HG02981 (cell line): Measurements from ENCODE around the gene FAM216B.
"Not testable (repeated sequence)": the region's sequence is repeated elsewhere in the genome, so short reads cannot be mapped to it uniquely, and the experiment has no call there.

Source experiments
- ATAC-seq: cut with Tn5 transposase; IDR thresholded peaks from one replicate; pipeline ENCODE4 v1.9.1; 2021; ENCODE audit warnings: mild to moderate bottlenecking, moderate library complexity; ENCODE audit not compliant: unreplicated experiment

Gene FAM216B

DNA sequence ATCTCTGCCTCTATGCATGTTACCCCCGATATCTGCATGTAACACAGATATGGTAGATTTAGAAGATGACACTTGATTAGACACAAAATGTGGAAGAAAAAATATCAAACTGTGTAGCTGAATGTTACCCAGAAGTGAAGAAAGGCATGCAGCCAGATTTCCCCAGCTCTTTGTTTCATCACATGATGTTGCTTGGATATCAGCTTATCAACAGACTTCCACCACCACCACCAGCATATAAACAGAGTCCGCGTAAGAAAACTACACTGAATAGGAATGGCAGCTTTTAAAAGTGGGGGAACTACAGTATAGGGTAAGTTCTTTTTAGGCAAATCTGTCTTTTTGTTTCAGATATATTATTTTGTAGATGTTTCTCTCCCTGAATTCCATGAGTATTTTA is at the start of gene FAM216B:
TSS of gene FAM216B (plus strand) at position 233 of the 400 bp plus-strand sequence. CDS start 2,484 bp downstream, outside the sequence.
- ATAC-seq: no peak

- ATAC-seq: no peak
Measured at GRCh38 chr13:42732073-42732472, 49.3 kb upstream of the FAM216B start.

DNA sequence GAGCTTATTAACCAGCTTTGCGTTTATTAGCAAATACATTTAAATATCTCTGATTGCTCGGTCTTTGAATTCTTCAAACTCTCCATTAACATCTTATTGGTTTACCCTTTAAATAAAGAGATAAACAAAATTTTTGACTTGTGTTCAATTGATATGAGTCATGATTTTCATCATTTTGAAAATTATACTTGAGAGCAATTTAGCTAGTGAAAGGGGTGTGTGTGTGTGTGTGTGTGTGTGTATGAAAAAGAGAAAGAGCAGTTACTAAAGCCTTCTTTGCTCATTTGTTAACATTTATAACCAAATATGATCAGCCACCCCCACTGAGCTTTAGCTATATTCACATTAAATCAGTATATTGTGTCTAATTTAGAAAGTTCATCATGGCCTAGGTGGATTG is 48.3 kb upstream of the FAM216B start:
- ATAC-seq: no peak

DNA sequence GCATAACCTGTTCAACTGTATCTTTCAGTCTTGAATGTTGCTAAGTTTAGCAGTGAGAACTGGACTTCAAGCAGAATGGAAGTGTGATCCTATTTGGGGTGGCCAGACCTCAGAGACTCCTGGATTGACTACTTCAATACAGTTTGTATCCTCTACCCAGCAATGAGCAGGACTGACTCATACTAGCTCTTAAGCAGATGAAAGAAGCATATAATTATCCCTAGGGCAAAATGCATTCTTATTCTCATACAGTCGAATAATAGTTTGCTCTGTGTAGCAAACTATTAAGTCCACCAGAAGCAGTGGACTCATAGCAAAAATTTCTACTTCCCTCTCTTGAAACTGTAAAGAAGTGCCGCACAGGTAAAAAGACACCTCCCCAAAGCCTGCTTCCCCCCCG is 46.4 kb upstream of the FAM216B start:
- no peak for ATAC-seq

- ATAC-seq: no peak
Measured at GRCh38 chr13:42740753-42741152, 40.6 kb upstream of the FAM216B start.

GRCh38 chr13:42741914-42742313 is 39.5 kb upstream of the FAM216B start:
- ATAC-seq: no peak

DNA sequence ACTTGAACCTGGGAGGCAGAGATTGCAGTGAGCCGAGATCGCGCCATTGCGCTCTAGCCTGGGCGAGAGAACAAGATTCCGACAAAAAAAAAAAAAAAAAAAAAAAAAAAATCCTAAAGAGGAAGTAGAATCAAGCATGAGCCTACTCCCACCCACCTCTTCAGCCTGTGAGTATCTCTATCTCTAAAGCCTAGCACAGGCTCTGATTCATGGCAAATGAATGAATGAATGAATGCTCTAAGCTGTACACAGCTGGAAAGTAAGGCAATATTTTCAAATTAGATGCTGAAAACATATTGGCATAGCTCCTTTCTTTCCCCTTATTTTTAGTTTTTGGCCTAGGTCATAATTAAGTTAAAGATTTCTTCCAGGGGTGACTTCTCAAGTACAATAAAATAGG is 35.7 kb upstream of the FAM216B start:
- ATAC-seq: no peak

DNA sequence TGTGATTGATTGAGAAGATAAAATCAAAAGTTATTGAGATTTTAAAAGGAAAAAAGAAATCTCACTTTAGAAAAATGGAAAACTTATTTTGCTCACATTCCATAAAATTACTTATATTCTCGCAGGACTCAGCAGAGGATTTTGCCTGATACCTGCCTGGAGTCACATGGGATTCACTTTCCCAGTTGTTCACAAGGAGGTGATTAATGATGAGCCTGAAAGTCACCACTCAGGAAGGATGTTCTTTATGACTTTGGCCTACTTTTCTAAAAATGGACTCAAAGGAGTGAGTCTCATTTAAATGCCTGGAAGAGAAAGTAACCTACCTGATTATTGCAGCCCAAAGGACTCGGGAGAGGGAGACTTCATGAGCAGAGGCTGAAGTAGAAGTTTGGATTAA is 34.5 kb upstream of the FAM216B start:
- no peak for ATAC-seq

DNA sequence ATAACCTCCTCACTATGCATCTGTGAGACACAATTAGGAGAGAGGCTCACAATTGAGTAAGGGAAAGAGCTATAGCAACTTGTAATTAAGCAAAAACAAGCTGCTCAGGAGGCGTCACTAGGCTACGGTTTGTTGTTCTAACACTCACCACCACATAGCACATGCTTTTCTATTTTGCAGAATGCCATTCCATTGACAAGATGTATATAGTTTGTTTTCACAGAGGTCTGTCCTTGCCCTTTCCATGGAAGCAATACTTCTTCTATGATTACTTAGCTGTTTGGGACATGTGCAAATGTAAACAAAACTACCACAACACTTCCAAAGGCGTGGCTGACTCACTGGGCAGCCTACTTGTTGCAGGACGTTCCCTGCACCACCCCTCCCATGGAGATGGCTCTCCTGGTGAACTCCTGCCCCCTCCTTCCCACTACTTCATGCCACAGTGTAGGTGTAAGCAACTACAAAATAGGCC is 33.9 kb upstream of the FAM216B start:
- ATAC-seq: no peak

DNA sequence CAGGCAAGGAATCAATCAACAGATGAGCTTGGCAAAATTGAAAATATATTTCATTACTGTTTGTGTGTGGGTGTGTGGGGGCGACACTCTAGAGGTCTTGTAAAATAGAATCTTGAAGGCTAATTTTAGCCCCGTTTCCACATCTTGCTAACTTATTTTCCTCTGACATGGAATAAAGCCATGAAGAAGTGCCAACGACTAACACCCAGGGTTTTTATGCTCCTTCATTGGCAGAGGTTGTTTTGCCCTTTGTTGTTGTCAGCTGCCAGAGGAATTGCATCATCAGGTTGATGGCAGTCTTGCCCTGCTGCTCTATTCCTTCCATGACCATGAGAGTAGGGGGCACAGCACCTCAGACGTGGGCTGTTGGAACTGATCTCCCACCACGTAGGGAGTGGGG is 30.6 kb upstream of the FAM216B start:
- ATAC-seq: no peak

GRCh38 chr13:42751693-42752092 is 29.7 kb upstream of the FAM216B start:
- ATAC-seq: no peak

GRCh38 chr13:42752731-42753130 is 28.7 kb upstream of the FAM216B start:
- no peak for ATAC-seq

- ATAC-seq: no peak
Measured at GRCh38 chr13:42753697-42754096, 27.7 kb upstream of the FAM216B start.

DNA sequence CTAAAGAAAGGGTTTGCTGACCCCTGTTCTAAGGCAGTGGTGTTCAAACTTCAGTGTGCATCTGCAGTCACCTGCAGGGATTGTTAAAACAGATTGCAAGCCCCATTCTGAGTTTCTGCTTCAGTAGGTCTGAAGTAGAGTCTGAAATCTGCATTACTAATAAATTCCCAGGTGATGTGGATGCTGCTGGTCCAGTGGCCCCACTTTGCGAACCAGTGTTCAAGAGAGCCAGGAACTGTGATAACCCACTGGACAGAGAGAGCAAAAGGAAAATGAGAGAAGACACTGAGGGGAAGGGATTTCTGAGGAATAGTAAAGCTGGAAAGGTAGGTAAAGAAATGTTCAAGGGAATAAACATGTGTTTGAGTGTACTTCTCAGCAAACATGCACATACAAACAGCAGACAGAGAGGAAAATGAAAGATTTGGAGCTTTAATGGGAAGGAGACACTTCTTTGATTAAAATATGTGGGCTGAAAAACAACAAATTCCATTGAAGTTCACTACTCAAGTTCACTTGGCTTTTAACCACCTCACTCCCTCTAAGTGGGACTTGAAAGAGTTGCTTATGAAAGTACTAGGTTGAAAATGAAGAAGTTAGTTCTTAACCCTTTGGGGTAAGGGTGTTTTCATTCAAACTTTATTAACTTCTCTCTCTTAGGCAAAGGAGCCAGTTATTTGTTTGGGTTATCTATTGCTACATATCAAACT is 26.4 kb upstream of the FAM216B start:
- no peak for ATAC-seq

DNA sequence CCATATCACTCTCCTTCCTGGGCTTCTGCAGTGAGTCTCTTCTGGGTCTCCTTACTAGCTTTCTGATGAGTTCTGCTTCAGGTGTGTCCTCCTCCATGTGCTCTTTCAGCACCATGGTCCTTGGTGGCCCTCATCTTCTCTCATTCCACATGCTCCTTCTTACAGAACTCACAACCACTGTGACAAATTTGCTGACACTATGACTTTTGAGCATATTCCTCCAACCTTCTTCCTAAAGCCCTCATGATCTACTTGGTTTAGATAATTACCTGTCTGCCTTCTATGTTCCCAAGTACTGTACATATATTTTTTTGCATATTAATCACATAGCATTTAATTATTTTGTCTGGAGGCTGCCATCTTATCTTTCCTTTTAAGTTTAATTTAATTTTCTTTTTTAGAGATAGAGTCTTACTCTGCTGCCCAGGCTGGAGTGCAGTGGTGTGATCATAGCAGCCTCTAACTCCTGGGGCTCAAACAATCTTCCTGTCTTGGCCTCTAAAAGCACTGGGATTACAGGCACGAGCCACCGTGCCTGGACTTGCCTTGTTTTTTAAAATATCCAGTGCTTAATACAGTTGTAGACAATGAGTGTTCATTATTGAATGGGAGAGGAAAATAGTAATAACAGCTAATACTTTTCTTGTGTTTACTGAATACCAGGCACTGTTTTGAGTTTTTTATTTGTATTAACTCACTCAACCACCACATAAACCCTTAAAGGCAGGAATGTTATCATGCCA is 23.5 kb upstream of the FAM216B start:
- no peak for ATAC-seq

DNA sequence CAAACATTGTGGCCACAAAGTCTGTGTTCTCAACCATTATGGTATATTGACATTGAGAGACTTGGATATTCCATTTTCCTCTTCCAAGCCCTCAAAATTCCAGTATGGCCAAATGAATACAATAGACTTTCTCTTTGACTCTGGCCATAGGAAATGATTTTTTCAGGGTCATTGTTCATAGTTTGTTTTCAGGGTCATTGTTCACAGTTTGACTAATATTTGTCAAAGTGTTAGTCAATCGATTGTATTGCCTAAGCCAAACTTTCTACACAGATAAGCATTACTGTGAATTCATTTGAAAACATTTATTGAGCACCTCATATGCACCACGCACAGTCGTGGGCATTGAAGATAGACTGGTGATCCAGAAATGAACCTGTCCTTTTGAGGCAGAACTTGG is 22.9 kb upstream of the FAM216B start:
- no peak for ATAC-seq

DNA sequence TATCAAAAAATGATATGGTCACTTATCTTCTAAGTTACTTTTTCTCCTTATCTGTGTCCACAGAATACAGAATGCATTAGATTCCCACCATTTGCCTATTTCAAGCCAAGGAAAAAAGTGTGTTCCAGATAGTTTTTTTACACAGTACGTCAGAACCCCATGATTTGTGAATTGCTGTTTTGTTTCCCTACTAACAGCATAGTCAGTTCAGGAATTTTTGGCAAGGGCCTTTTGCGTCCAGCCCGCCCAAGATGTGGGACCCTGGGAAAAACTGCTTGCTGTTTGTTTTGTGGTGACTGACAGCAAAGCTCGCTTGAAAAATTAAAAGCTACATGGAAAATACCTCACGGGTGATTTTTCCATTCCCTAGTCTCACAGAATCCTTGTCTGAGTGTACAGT is 20.4 kb upstream of the FAM216B start:
- no peak for ATAC-seq

- no peak for ATAC-seq
Measured at GRCh38 chr13:42762251-42762650, 19.1 kb upstream of the FAM216B start.

DNA sequence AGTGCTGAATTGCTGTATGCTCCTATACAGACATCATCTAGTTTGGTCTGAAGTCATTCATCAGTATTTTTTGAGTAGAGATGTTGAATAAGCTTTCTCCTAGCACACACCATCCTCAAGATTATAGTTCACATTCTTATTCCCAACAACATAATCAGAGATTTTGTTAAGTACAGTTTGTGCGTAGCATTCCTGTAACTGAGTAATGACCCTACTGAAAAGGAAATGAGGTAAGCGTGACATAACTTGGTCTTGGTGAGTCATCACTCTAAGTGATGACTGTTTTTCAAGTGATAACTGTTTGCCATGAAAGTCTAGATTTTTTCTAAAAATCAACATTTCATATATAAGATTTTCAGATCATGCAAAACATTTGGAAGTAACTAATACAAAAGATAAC is 18.5 kb upstream of the FAM216B start:
- ATAC-seq: no peak

GRCh38 chr13:42766016-42766415 is 15.4 kb upstream of the FAM216B start:
- no peak for ATAC-seq

- ATAC-seq: no peak
Measured at GRCh38 chr13:42769650-42770049, 11.7 kb upstream of the FAM216B start.

GRCh38 chr13:42776558-42776957 is 4.8 kb upstream of the FAM216B start:
- ATAC-seq: not testable (repeated sequence)
